ENCODE results near the gene PRR11. TPM values are rescaled to one million over a fixed set of nuclear protein-coding genes. Genes with fewer than 3 reads are reported as not detected.
"Not testable (repeated sequence)": the region's sequence is repeated elsewhere in the genome, so short reads cannot be mapped to it uniquely, and the experiment has no call there.

PRR11 gene
- total RNA-seq, 2 donors from 2014 or later: 34.8 to 55.5 TPM

DNA sequence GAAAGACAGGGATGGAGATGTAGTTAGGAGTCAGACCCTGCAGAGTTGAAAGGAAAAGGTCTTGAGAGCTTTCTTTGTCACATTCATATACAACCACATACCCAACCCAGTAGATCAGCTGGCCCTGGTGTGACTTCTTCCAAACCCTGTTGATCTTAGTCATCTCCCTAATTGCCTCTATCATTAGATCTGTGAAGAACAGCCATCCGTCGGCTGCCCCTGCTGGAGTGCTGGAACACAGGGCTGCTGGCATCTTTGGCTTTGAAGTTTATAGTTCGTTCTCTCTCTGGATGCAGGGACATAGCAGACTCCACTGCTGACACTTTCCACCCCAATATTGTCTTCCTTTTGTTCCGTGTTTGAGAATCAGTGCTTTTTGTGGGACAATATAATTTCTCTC is 43.9 kb downstream of the PRR11 start:
- Mint-ChIP-seq H3K36me3 (no peaks in the 10 kb centered on the region), H3K9me3 (no peaks in the 10 kb centered on the region), H3K27ac (no peak overlapping the region), H3K4me3 (no peak overlapping the region), H3K27me3 (no peaks in the 10 kb centered on the region), H3K4me1 (ENCODE audit: low read depth in 2 of 2) (no peaks in the 10 kb centered on the region)
- no peak for DNase-seq (ENCODE audit: low spot score)
- ATAC-seq: peak in 1 of 2 donors; percentile 20

DNA sequence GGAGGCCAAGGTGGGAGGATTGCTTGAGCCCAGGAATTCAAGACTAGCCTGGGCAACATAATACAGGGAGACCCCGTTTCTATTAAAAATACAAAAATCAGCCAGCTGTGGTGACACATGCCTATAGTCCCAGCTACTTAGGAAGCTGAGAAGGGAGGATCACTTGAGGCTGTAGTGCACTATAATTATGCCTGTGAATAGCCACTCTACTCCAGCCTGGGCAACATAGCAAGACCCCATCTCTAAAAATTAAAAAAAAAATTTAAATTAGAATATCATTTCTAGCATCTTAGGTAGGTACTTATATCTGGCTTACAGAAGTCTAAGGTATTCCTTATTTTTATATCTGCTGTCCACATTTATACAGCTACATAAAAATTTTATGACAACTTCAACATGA is 46.8 kb downstream of the PRR11 start:
- no peak for ATAC-seq

DNA sequence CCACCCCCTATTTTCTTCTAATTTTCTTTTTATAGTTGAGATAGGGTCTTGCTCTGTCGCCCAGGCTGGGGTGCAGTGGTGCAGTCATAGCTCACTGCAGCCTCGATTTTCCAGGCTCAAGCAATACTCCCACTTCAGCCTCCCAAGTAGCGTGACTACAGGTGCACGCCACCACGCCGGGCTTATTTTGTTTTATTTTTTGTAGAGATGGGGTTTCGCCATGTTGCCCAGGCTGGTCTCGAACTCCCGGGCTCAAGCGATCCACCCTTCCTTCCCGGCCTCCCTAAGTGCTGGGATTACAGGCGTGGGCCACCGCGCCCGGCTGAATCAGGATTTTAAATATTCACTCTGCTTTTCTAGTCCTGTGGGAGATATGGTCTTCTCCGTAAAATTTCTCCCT is 63.8 kb downstream of the PRR11 start:
- H3K4me3 Mint-ChIP-seq: peak overlapping the region; percentile 100

More for the DNA sequence above, 46.8 kb downstream of the PRR11 start:
- H3K36me3 Mint-ChIP-seq: no peaks in the 10 kb centered on the region
- no peaks in the 10 kb centered on the region for H3K27me3 Mint-ChIP-seq
- no peaks in the 10 kb centered on the region for H3K9me3 Mint-ChIP-seq
- no peak overlapping the region for H3K4me3 Mint-ChIP-seq
- no peak overlapping the region for H3K27ac Mint-ChIP-seq
- no peaks in the 10 kb centered on the region for H3K4me1 Mint-ChIP-seq (ENCODE audit: low read depth in 2 of 2)
- no peak for DNase-seq (ENCODE audit: low spot score)

GRCh38 chr17:59219992-59220327 is 64.4 kb downstream of the PRR11 start:
- Mint-ChIP-seq H3K9me3 (no peaks in the 10 kb centered on the region), H3K27me3 (no peaks in the 10 kb centered on the region), H3K4me1 (ENCODE audit: low read depth in 2 of 2) (peaks cover 9 to 17% of the 10 kb centered on the region in 2 donors), H3K4me3 (peak overlapping the region; percentile 100), H3K36me3 (no peaks in the 10 kb centered on the region), H3K27ac (peak overlapping the region; percentile 90 to 98)
- DNase-seq (ENCODE audit: low spot score) (no peak), ATAC-seq (no peak)

More for the DNA sequence above, 63.8 kb downstream of the PRR11 start:
- Mint-ChIP-seq H3K9me3 (no peaks in the 10 kb centered on the region), H3K27me3 (no peaks in the 10 kb centered on the region), H3K27ac (no peak overlapping the region), H3K36me3 (no peaks in the 10 kb centered on the region), H3K4me1 (ENCODE audit: low read depth in 2 of 2) (peaks cover 9 to 17% of the 10 kb centered on the region in 2 donors)
- ATAC-seq: no peak
- no peak for DNase-seq (ENCODE audit: low spot score)

DNA sequence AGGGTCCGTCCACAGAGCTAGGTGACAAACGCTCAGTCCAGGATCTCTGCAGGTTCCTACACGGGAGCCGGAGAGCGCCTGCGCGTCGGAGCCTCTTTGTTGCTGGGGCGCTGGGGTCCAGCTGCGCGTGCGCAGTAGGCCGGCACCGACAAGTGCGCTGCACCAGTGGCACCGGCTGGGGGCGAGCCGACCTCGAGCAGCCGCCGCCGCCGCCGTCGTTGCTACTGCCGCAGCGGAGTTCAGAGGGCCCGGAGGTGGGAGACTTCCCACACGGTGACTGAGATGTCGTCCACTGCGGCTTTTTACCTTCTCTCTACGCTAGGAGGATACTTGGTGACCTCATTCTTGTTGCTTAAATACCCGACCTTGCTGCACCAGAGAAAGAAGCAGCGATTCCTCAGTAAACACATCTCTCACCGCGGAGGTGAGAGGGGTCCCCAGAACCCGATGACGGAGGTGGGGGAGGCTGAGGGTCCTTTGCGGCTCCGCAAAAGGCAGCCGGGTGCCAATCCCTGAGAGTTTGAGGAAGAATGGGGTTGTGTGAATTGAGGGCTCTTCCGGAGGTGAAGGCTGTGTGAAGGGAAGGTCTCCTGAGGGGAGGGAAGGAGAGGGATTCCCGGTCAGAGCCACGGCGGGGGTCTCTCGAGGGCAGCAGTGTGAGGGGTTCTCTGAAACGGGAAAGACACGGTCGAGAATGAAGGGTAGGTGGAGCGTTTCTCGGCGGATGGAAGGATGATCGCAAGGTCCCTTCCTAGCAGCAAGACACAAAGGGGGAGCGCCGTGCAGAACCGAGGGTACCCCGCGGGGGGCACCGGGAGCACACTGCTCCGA is 65.0 kb downstream of the PRR11 start, which contains the start of gene GDPD1:
Gene GDPD1 (plus strand): TSS at position 184 of the 831 bp plus-strand sequence. CDS start 99 bp downstream, at position 283.
- H3K27me3 Mint-ChIP-seq: no peaks in the 10 kb centered on the region
- ATAC-seq (peak; percentile 98 to 99), DNase-seq (ENCODE audit: low spot score) (peak; percentile 97)
- no peaks in the 10 kb centered on the region for H3K36me3 Mint-ChIP-seq
- peaks cover 9 to 17% of the 10 kb centered on the region in 2 donors for H3K4me1 Mint-ChIP-seq (ENCODE audit: low read depth in 2 of 2)
- no peaks in the 10 kb centered on the region for H3K9me3 Mint-ChIP-seq
- H3K4me3 Mint-ChIP-seq: peak within 1 kb of the TSS; percentile 100
- H3K27ac Mint-ChIP-seq: peak within 1 kb of the TSS; percentile 90 to 98

- Mint-ChIP-seq H3K4me1 (ENCODE audit: low read depth in 2 of 2) (peaks cover 9 to 17% of the 10 kb centered on the region in 2 donors), H3K27me3 (no peaks in the 10 kb centered on the region), H3K27ac (peak overlapping the region; percentile 90 to 98), H3K36me3 (no peaks in the 10 kb centered on the region), H3K4me3 (peak overlapping the region; percentile 100), H3K9me3 (no peaks in the 10 kb centered on the region)
- DNase-seq (ENCODE audit: low spot score) (no peak), ATAC-seq (no peak)
These were observed 65.8 kb downstream of the PRR11 start for GRCh38 chr17:59221159-59221847.

- ATAC-seq: no peak
- peaks cover 9 to 17% of the 10 kb centered on the region in 2 donors for H3K4me1 Mint-ChIP-seq (ENCODE audit: low read depth in 2 of 2)
- no peak overlapping the region for H3K4me3 Mint-ChIP-seq
- H3K9me3 Mint-ChIP-seq: no peaks in the 10 kb centered on the region
- H3K27ac Mint-ChIP-seq: peak overlapping the region in 1 of 2 donors; percentile 27
- no peak for DNase-seq (ENCODE audit: low spot score)
- no peaks in the 10 kb centered on the region for H3K27me3 Mint-ChIP-seq
- H3K36me3 Mint-ChIP-seq: no peaks in the 10 kb centered on the region
These were observed 68.3 kb downstream of the PRR11 start for GRCh38 chr17:59223813-59224212.

- H3K9me3 Mint-ChIP-seq; H3K27ac Mint-ChIP-seq; H3K4me1 Mint-ChIP-seq (ENCODE audit: low read depth in 2 of 2); H3K4me3 Mint-ChIP-seq; H3K27me3 Mint-ChIP-seq; H3K36me3 Mint-ChIP-seq; ATAC-seq; DNase-seq (ENCODE audit: low spot score): not testable (repeated sequence)
These were observed 73.0 kb downstream of the PRR11 start for GRCh38 chr17:59228588-59228987.

GRCh38 chr17:59230764-59231163 is 75.2 kb downstream of the PRR11 start:
- no peak for DNase-seq (ENCODE audit: low spot score)
- Mint-ChIP-seq H3K4me1 (ENCODE audit: low read depth in 2 of 2) (no peaks in the 10 kb centered on the region), H3K36me3 (no peaks in the 10 kb centered on the region), H3K27ac (no peak overlapping the region), H3K9me3 (no peaks in the 10 kb centered on the region), H3K4me3 (no peak overlapping the region), H3K27me3 (no peaks in the 10 kb centered on the region)
- no peak for ATAC-seq

GRCh38 chr17:59234631-59235030 is 79.1 kb downstream of the PRR11 start:
- DNase-seq (ENCODE audit: low spot score) (no peak), ATAC-seq (no peak)
- Mint-ChIP-seq H3K4me1 (ENCODE audit: low read depth in 2 of 2) (no peaks in the 10 kb centered on the region), H3K4me3 (no peak overlapping the region), H3K27me3 (no peaks in the 10 kb centered on the region), H3K36me3 (no peaks in the 10 kb centered on the region), H3K9me3 (no peaks in the 10 kb centered on the region), H3K27ac (no peak overlapping the region)

DNA sequence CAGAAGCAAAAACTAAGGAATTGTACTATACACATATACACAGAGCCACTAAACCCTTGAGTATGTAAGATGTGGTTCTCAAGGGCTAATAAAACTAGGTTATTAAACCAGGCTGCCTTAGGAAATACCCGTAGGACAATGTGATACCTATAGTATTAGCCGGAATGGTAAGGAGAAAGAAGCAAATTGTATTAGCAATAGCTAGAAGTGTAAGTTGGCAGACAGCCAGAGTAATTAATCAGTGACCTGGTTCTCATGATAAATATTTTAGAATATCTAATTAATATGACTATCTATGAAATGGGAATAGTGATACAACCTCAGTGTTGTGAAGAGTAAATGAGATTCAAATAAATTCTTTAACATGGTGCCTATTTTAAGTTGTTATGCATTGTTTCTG is 83.4 kb downstream of the PRR11 start:
- Mint-ChIP-seq H3K4me3 (no peak overlapping the region), H3K9me3 (no peaks in the 10 kb centered on the region), H3K27ac (no peak overlapping the region), H3K4me1 (ENCODE audit: low read depth in 2 of 2) (no peaks in the 10 kb centered on the region), H3K36me3 (no peaks in the 10 kb centered on the region), H3K27me3 (no peaks in the 10 kb centered on the region)
- no peak for DNase-seq (ENCODE audit: low spot score)
- no peak for ATAC-seq

- ATAC-seq (no peak), DNase-seq (ENCODE audit: low spot score) (no peak)
- Mint-ChIP-seq H3K27me3 (no peaks in the 10 kb centered on the region), H3K4me1 (ENCODE audit: low read depth in 2 of 2) (no peaks in the 10 kb centered on the region), H3K36me3 (no peaks in the 10 kb centered on the region), H3K27ac (no peak overlapping the region), H3K9me3 (no peaks in the 10 kb centered on the region), H3K4me3 (no peak overlapping the region)
These were observed 88.5 kb downstream of the PRR11 start for GRCh38 chr17:59244081-59244480.
